HG03439 (cell line): Measurements from ENCODE around the gene FANCG.

Source experiments
- ATAC-seq: cut with Tn5 transposase; IDR thresholded peaks from one replicate; pipeline ENCODE4 v1.9.1; 2021; ENCODE audit warnings: mild to moderate bottlenecking, moderate library complexity; ENCODE audit not compliant: unreplicated experiment

The FANCG gene

DNA sequence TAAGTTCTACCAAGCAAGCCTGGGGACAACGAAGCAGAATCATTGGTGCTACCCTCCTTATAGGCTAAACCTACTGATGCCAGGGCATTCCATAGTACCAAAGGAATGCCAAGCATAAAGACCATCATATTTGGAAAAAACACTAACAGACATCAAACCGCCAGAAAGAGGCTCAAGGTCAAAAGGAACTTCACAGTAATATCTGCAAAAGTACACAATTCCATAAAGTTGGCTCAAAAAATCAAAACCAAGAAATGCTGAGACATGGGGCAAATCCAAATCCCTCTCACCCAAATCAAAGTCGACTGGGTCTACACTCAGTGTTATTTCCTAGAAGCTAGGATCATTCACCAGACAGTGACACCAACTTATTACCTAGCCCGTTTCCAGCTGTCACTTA lies 10.7 kb downstream of the FANCG start:
- ATAC-seq = no peak

DNA sequence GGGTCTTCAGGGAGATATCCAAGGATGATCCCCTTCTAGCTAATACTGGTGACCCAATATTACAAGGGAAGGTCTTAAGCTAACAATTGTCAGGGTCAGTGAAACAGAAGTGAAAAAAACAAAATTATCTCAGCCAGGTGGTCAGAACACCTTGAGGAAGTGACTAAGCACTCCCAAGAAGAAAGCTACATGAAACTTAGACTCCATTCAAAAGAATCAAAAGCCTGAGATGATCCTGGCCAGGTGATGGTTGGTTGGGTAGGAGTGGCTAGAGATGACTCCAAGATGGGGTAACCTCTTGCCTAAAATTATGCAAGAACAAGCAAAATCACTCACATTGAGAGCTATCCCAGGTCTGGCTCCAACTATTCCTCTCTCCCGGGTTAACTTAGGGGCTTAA lies 12.7 kb downstream of the FANCG start:
- no peak for ATAC-seq

DNA sequence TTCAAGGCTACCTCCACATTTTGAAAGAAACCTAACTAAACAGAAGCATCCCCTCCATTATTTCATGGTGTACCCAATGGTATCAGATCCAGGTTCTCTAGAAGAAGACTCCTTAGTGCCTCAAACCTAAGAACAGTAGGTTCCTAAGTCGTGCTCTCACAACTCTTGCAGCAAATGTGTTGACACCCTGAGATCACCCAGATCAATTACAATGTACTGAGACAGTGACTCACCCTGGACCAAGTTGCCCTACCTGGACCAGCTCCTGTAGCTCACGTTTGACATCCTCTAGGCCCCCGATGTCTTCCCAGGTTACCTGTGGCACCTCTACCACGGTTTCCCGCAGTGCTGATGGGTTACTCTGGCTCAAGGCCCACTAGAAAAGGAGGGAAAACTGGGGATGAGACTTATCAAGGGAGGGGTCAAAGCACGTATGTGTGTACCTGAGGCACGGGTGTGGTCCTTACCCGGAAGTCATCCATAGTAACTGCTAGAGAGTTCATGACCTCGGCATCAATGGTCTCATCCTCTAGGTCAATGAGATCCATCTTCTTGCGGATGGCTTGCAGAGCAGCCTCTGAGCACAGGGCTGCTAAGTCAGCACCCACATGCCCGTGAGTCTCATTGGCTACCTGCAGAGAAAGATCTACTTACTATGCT lies 19.1 kb downstream of the FANCG start:
- ATAC-seq = no peak

DNA sequence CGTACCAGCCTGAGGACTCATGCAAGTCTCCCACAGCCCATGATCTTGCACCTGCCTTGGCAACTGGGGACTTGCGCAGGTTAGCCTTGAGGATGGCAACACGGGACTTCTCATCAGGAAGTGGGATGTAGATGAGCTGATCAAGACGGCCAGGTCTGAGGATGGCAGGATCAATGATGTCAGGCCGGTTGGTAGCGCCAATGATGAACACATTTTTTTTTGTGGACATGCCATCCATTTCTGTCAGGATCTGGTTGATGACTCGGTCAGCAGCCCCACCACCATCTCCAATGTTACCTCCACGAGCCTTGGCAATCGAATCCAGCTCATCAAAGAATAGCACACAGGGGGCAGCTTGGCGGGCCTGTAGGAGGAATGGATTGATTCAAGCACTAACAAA lies 20.3 kb downstream of the FANCG start:
- ATAC-seq = no peak

DNA sequence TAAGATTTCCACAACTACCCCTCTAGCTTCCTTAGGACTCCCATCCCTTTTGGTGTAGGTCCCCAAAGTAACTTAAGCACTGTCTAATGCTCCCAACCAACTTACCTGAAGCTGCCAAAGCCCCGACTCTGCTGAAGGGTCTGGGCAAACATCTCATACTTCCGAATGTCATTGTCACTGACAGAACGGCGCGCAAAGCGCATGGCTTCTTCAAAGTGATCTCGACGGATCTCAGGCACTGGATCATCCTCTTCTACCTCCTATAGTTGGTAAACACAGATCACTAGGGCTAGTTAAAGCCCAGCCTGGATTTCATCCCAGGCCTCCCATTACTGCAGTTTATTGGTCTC lies 22.5 kb downstream of the FANCG start:
- ATAC-seq = no peak

DNA sequence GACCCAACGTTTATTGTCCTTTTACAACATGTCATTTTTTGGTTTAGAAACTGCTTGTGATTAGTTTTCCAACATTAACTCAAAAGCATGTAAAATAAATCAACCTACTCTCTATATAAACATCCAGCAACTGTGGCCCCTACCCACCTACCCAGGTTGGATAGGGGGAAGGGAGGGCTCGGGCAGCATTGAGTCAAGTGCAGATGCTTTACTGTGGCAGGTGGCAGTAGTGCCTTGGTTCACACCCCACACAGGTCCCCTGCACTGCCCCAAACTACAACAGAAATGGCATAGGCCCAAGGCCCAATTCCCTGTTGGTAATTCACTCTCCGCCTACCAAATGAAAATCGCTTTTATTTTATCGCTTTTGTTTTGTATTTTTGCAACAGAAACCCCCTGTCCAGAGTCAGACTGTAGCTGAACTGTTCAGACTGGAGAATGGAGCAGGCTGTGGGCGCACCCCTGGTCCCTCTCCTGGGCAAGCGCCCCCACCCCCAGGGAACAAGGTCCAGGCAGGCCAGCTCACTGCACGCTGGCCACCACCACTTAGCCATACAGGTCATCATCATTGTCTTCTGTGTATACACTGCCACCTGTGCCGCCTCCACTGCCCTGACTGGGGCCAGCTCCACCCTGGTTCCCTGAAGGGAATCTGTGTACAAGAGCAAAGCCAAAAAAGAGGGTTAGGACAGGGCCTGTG lies 23.0 kb downstream of the FANCG start:
- ATAC-seq = no peak

DNA sequence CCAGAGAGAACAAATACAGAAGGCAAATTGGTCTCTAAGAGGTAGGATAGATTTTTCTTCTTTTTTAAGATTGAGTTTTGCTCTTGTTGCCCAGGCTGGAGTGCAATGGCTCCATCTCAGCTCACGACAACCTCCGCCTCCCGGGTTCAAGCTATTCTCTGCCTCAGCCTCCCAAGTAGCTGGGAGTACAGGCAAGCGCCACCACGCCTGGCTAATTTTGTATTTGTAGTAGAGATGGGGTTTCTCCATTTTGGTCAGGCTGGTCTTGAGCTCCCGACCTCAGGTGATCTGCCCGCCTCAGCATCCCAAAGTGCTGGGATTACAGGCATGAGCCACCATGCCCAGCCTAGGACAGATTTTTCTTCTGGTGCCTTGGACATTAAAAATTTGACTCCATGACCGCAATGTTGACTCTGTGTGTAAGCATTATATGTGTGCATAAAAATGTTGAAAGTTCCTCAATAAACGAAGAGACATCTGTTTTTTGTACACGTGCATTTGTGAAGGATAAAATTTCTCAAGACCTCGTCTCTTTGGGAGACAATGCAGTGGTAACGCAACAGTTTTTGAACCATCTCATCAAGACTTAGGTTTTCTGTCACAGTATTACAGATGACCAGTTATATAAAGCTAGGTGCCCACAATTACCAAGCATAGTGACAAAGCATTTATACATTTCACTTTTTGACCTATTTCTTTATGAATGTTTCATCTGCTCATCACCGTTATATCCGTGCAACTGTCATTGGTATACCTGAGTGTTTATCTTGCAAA lies 24.7 kb downstream of the FANCG start:
- no peak for ATAC-seq

DNA sequence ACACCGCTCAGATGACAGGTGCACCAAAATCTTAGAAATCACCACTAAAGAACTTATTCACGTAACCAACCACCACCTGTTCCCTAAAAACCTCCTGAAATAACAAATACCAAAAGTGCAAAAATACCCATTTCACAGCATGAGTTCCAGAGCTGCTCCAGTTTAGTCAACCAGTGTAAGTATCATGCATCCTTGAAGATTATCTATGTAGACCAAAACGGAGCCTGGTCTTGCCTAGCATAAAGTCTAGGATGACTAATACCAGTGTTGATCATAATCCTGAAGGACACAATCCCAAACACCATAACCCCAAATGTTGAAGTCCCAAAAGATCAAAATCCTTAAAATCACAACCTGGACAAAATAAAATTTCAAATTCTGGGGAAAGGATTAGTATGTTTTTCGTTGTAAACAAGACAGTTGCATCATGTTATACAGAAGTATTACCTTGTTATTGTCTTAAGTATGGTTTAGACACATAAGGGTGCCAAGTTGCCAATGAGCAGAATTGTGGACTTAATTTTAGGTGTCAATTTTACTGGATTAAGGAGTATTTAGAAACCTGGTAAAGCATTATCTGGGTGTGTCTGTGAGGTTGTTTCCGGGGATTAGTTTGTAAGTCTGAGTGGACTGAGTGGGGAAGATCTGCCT lies 25.4 kb downstream of the FANCG start:
- no peak for ATAC-seq

DNA sequence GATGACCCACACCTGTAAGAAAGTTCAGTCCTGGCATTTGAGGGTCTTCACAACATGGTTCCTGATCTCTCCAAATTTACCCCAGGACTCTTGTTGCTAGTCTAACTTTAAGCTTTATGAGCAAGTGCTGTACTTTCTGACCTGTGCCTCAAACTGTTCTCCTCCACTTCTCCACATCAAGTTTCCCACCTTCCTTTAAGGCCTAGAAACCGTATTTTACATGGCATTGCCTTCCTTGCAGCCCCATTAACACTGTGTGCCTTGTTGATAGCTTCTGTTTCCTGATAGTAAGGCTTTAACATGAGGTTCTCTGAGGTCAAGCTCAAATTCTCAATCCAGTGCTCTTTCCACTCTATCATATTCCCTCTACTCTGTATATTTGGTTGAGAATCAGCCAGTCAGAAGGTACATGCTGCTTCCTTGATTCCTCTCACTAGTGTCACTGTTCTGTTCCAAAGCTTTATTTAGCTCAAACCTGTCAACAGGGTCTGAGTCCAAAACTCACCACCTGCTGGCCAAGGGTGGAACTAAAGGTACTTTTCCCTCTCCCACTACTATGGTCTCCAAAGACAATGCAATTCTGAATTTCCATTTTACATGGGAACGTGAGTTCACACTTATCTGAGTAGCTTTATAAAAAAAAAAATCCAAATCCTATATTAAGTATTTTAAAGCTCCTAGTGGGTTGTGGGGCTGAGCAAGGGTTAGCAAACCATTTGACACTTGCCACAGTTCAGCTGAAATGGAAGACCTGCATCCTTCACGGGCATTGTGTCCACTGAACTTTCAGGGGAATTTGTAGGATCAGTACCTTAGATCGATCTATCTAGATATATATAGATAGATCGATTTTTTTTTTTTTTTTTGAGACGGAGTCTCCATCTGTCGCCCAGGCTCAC lies 28.4 kb downstream of the FANCG start:
- no peak for ATAC-seq

DNA sequence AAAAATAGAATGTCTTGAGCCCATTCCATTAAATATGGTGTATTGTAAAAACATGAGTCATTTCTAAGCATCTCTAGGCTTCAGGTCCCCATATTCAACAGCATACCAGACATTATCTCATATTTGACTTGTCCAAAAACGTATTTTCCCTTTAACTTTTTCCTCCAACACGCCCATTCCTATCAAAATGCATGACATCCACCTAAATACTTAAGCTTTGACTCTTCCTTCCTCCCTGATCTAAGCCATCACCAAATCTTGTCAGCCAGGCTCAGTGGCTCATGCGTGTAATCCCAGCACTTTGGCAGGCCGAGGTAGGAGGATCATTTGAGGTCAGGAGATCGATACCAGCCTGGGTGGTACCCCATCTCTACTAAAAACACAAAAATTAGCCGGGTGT lies 31.2 kb downstream of the FANCG start:
- no peak for ATAC-seq

DNA sequence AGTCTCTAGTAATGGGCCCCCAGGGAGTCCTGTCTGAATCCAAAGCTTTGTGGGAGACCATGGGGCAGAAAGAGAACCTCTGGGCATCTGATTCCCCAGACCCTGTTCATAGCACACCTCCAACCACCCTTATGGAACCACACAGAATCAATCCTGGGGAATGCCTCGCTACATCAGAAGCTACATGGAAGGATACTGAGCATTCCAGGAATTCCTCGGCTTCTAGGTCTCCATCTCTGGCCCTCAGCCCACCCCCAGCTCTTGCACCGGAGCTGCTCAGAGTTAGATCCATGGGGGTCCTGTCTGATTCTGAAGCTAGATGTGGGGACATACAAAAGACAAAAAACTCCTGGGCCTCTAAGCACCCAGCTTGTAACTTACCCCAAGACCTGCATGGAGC lies 35.7 kb downstream of the FANCG start:
- ATAC-seq = no peak

DNA sequence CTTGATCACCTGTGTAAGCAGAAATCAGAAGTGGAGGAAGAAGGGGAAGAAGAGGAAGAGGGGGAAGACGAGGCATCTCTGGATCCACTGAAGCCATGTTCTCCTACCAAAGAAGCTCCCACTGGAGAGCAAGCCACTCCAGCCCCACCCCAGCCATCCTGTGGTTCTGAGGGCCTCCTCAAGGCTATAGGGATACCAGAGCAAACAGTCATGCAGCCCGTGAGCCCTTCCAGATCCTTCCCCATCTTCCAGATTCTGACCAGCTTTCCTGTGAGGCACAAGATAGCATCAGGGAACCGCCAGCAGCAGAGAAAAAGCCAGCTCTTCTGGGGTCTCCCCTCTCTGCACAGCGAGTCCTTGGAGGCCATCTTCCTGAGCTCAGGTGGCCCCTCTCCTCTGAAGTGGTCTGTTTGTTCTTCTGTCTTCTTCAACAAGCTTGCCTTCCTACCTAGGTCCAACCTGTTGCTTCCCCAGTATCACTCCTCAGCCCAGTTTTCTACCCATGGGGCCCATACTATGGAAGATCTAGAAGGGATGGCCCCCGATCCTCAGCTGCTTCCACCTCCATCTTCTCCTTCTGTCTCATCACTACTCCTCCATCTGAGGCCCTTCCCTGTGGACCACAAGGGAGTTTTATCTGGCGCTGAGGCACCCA lies 36.7 kb downstream of the FANCG start:
- ATAC-seq = no peak

DNA sequence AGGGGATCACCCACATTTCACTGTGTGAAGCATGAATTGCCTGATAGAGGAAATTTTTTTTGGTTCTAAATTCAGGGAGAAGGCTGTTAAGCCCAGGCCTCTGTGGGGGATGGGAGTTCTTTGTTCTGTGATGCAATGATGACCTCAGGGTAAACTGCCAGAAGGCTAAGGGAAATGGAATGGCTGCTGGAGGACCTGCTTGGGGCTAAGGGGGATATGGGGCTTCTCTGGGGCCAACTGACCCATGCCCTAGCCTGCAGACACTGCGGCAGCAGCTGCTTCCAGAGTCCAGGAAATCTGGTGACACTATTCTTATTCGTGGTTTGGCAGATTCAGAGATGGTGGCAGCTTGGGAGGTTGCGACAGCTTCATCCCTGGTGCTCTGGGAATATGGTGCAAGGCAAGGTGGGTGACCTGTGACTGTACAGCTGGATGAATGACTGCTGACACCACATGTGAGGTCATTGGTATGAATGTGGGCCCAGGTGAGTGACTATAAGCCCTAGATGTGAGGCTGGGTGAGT lies 37.6 kb downstream of the FANCG start:
- ATAC-seq = no peak

DNA sequence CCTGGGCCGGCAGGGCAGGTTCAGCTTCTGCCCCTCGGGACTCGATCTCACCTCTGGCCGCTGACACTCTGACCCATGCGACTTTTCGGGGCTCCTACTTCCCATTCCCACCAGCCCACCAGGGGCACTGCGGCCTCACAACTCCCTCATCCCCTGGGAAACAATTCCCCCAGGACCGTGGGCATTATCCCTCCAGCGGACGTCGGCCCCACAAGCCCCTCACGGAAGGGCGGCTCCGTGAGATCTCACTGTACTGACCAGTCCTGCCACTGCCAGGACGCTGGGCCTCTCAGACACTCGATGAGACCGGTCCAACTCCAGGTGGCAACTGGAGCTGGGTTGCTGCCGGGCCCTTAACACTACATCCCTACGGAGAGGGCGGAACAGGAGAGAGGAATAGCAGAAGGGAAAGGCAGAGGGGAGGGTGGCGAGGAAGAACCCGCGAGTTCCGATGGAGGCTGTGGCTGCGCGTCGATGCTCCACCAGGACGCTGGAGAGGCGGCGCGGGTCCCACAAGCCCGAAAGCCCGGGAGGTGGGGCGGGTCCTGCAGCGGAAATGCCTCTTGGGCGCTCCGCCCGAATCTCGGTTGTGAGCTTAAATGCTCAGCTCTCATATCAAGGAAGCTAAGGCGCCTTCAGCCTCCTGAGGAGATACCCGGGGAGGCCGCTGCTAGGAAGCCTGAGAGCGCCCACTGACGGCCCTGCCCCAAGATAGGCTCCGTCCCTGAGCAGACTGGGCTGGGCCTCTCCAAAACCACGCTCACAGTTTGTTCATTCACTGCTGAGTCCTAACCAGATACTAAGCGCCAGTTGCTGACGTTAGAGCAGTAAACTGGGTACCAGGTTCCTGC lies 43.7 kb downstream of the FANCG start:
- ATAC-seq = no peak

DNA sequence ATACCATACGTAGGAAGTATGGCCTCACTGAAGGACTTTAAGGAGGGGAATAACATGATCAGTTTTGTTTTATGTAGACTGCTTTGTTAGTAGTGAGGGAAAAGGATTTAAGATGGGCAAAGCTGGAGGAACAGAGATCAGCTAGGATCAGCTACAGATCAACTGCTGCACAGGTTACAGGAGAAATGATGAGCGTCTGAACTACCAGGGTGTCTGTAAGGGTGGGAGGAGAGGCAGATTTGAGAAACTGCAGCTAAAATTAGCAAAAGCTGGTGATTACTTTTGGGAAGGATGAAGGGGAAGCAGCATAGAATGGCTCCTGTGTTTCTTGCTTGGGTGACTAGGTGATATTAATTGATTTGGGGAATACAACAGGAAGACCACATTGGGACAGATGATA lies 46.6 kb downstream of the FANCG start:
- ATAC-seq = no peak

DNA sequence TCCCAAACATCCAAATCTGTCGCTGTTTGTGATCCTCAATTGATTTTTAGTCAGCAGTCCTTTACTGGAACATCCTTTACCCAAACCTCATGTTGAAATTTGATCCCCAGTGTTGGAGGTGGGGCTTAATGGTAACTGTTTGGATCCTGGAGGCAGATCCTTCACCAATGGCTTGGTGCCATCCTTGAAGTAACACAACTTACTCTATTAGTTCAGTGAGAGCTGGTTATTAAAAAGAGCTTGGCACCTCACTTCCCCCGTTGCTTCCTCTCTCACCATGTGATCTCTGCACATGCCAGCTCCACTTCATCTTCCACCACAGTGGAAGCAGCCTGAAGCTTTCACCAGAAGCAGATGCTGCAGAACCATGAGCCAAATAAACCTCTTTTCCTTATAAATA lies 49.9 kb downstream of the FANCG start:
- ATAC-seq = no peak

DNA sequence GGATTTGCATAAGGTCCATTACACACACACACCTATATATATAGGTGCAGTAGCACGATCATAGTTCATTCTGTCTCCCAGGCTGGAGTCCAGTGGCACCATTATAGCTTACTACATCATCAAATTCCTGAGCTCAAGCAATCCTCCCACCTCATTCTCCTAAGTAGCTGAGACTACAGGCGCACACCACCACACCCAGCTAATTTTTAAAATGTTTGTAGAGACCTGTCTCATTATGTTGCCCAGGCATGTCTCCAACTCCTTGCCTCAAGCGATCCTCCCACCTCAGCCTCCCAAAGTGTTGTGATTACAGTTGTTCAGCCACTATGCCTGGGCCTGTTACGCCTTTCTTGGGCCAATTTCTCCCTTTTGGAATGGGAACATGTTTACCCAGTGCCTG lies 50.5 kb downstream of the FANCG start:
- no peak for ATAC-seq

DNA sequence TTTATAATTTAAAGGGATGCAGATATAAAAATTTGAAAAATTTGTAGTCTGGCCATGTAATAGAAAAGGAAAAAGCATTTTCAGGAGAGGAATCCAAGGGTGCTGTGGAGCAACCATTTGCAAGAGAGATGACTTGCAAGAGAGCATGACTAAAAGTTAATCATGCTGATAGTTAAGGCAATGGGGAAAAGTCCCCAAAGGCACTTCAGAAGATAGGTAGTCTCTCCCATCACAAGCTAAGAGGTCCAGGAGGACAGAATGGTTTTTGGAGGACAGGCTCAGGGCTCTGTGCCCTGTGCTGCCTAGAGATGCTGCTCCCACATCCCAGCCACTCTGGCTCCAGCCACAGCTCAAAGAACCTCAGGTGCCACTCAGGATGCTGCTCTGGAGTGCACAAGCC lies 51.4 kb downstream of the FANCG start:
- ATAC-seq = no peak

DNA sequence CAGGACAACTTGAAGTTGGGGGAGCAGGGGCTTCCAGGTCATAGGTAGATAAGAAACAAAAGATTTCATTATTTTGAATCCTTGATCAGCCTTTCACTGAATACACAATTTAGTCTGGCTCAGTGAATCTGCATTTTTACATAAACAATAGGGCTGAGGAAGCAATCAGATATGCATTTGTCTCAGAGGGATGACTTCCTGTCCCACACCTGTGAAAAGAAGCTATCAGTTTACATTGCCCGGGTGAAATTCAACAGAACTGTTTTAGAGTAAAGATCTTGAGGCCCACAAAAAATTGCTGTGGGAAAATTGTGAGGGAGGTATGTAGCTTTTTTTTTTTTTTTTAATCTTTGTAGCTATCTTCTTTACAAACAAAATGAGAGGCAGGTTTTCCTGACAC lies 51.9 kb downstream of the FANCG start:
- ATAC-seq = no peak
